ENCODE results near the gene LARGE2.
"Not testable (repeated sequence)": the region's sequence is repeated elsewhere in the genome, so short reads cannot be mapped to it uniquely, and the experiment has no call there.

DNA sequence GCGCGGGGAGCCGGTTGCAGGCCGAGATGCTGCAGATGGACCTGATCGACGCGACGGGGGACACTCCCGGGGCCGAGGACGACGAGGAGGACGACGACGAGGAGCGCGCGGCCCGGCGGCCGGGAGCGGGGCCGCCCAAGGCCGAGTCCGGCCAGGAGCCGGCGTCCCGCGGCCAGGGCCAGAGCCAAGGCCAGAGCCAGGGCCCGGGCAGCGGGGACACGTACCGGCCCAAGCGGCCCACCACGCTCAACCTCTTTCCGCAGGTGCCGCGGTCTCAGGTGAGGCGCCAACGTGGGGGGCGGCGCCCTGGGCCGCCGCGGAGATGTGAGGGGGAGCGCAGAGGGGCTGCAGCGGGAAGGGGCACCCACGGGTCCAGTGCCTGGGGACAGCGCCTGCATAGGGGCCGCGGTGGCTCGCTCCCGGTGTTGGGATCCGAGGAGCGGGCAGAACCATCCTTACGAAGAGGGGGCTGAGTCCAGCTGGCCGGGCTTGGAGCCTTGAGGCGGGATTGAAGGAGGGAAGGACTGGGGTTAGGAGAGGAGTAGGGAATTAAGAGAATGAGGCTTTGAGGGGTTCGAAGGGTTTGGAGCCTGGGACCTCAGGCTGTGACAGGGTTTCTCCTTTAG, 22.2 kb upstream of the LARGE2 start:
- TF ChIP-seq, protein P1, sequence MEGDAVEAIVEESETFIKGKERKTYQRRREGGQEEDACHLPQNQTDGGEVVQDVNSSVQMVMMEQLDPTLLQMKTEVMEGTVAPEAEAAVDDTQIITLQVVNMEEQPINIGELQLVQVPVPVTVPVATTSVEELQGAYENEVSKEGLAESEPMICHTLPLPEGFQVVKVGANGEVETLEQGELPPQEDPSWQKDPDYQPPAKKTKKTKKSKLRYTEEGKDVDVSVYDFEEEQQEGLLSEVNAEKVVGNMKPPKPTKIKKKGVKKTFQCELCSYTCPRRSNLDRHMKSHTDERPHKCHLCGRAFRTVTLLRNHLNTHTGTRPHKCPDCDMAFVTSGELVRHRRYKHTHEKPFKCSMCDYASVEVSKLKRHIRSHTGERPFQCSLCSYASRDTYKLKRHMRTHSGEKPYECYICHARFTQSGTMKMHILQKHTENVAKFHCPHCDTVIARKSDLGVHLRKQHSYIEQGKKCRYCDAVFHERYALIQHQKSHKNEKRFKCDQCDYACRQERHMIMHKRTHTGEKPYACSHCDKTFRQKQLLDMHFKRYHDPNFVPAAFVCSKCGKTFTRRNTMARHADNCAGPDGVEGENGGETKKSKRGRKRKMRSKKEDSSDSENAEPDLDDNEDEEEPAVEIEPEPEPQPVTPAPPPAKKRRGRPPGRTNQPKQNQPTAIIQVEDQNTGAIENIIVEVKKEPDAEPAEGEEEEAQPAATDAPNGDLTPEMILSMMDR (optimal IDR thresholded peaks at IDR 0.05 in 1 of 3, IDR thresholded peaks at IDR 0.05 in 1 of 3, conservative IDR thresholded peaks at IDR 0.05 in 1 of 3; ENCODE audit: extremely low read depth in 1 of 3, insufficient read depth in 2 of 3, low read length in 3 of 3): not testable (repeated sequence)
- TF ChIP-seq EZH2 (IDR thresholded peaks at IDR 0.05; ENCODE audit: low read length): peak; percentile 47

Measured in keratinocyte (primary cell).